NCI-H748 (cell line): Measurements from ENCODE around the gene RNPC3.

Source experiments
- DNase-seq: peaks from one replicate; lab custom pipeline; 2025; ENCODE audit not compliant: unreplicated experiment; lab: John Stamatoyannopoulos, UW

Gene RNPC3, protein sequence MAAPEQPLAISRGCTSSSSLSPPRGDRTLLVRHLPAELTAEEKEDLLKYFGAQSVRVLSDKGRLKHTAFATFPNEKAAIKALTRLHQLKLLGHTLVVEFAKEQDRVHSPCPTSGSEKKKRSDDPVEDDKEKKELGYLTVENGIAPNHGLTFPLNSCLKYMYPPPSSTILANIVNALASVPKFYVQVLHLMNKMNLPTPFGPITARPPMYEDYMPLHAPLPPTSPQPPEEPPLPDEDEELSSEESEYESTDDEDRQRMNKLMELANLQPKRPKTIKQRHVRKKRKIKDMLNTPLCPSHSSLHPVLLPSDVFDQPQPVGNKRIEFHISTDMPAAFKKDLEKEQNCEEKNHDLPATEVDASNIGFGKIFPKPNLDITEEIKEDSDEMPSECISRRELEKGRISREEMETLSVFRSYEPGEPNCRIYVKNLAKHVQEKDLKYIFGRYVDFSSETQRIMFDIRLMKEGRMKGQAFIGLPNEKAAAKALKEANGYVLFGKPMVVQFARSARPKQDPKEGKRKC

GRCh38 chr1:103525607-103526507 lies at the start of gene RNPC3:
RNPC3 (plus strand) TSS chr1:103525699; CDS start chr1:103526071, 372 bp downstream.
- peak; percentile 91 for DNase-seq

- DNase-seq, result no peak
These were observed 48.4 kb upstream of the RNPC3 start for GRCh38 chr1:103477101-103477500.

- DNase-seq, result no peak
These were observed 35.6 kb upstream of the RNPC3 start for GRCh38 chr1:103489935-103490334.

- no peak for DNase-seq
These were observed 33.4 kb upstream of the RNPC3 start for GRCh38 chr1:103492003-103492625.

- DNase-seq, result no peak
These were observed 29.4 kb upstream of the RNPC3 start for GRCh38 chr1:103496014-103496635.

DNA sequence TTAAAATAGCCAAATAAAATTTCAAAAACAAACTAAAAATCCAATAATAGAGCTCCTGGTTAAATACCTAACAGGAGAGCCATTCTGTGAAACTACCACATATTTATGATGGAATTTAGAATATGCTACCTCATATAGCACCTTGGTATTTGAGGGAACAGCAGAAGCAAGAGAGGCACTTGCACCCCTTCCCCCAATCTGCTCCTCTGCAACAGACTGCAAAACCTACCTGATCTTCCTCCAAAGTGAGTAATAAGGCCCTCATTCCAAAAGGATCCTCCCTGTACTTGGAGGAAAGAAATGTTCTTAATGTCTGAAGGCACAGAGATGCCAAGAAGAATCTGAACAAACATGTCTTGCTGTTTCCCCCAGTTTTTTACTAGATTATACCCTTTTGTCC lies 28.1 kb upstream of the RNPC3 start:
- DNase-seq, result no peak

- no peak for DNase-seq
These were observed 16.2 kb upstream of the RNPC3 start for GRCh38 chr1:103509250-103509649.

DNA sequence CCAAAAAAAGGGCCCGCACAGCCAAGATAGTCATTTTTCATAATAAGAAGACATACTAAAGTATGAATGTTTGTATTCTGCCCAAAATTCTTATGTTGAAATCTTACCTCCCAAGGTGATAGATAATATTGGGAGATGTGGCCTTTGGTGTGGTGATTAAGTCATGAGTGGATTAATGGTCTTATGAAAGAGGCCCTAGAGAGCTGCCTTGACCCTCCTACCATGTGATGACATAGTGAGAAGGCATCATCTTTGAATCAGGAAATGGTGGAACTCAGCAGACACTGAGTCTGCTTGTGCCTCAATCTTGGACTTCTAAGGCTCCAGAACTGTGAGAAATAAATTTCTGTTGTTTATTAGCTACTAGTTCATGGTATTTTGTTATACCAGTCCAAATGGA lies 11.8 kb upstream of the RNPC3 start:
- DNase-seq, result no peak

GRCh38 chr1:103514920-103515503 lies 10.5 kb upstream of the RNPC3 start:
- peak; percentile 48 for DNase-seq

DNA sequence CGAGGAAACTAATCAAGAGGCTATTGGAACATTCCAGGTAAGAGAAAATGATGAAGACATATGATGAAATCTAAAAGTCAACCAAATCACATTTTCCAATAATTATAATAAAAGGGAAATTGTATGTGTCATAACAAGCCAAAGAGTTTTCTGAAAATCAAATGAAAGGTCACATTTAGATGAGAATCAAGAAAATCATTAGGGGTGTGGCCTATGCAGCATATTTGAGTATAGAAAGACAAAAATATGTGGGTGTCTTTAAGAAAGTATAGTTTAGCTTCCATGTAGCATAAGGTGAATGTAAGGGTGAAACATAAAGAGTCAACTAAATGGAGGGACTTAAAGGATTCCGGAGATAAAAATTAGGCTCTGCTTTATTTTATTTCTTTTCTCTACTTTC lies 9.2 kb upstream of the RNPC3 start:
- DNase-seq, result no peak

- DNase-seq, result no peak
These were observed 8.8 kb upstream of the RNPC3 start for GRCh38 chr1:103516693-103517092.

GRCh38 chr1:103517380-103518047 lies 8.0 kb upstream of the RNPC3 start:
- no peak for DNase-seq

DNA sequence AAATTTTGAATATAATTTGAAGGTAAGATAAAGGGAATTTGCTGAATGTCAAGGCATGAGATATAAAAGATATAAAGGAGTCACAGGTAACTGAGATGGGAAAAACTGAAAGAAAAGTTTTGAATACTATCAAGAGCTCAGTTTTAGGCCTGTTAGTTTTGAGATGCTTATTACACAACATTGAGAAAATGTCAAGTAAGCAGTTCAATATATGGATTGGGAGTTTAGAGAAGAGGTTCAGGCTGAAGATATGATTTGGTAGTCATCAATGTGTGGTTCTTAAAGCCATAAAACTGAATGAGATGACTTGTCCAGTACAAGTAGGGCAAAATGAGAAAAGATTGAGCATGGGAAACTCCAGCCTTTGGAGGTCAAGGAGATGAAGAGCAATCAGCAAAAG lies 4.7 kb upstream of the RNPC3 start:
- no peak for DNase-seq

DNA sequence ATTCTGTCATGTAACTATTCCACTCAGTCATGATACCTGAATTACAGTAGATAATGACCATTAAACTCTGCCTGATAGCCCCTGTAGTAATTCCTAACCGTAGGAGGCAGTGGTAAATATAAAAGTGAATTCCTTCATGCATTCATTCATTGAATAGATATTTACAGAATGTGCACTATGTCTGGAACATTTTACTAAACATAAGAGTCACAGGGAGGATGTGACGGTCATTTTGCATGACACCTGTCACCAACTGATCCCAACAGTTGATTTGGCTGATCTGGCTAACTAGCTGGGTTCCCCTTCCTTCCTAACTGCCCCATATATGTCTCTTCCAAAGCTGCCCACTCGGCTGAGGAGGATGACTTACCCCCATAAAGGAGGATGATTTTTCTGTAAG lies 2.2 kb upstream of the RNPC3 start:
- DNase-seq, result no peak

DNA sequence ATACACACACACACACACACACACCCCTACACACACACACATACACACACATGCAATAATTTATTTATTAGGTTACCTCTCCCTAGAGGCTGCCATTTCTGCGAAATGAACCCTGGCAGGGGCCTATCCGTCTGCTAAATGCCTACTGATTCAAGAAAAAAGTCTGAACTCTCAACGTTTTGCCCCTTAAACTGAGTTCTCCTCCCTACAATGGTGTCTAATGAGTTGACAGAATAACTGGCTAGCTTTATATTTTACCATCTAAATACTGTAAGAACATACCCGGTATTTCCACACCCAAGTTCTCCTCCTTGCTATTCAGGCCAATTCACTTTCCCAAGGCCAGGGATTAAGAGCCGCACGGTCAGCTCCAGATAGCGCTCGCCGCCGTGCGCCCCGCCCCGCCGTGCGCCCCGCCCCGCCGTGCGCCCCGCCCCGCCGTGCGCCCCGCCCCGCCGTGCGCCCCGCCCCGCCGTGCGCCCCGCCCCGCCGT lies 339 bp upstream of the RNPC3 start:
- DNase-seq, result peak; percentile 68

- DNase-seq, result no peak
These were observed 1.8 kb downstream of the RNPC3 start for GRCh38 chr1:103527331-103527730.

- DNase-seq, result no peak
These were observed 4.2 kb downstream of the RNPC3 start for GRCh38 chr1:103529746-103530145.

DNA sequence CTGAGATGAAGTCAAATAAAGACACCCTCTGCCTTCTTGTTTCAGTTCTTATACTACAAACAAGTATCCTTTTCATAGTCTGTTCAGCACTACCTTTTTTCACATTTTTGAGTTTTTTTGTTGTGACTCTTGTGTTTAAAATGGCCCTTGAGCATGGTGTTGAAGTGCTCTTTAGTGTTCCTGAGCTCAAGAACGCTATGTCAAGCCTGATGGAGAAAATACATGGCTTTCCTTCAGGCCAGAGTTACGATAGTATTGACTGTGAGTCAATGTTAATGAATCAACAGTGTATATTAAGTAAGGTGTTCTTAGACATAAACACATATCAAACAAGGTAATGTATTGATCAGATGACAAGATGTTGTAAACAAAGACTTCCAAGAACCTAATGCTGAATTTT lies 12.7 kb downstream of the RNPC3 start:
- DNase-seq, result no peak

DNA sequence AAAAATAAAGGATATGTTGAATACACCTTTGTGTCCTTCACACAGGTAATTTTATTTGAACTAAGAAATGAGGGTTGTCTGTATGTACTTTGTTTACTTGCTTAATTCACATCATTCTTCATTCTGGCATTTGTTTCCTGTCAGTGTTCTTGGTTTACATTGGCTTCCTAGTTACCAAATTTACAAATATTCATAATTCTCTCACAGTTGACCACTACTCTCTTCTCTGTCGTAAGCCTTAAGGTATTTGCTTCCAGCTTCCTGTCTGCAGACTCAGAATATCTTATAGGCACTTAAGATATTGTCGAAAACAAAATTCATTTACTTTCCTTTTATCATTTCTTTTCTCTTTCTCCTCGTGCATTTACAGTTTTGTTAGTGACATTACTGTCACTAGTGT lies 15.9 kb downstream of the RNPC3 start:
- no peak for DNase-seq

DNA sequence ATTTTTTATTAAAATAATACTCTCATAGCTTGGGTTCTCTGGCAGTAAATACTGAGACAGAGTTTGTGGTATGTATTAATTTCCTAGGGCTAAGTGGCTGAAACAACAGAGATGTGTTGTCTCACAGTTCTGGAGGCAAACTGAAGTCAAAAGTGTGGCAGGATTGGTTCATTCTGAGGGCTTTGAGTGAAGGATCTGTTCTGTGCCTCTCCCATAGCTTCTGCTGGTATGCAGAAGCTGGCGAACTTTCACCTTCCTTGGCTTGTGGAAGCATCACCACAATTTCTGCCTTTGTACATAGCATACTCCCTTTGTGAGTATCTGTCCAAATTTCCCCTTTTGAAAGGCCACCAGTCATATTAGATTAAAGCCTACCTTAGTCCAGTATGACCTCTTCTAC lies 21.0 kb downstream of the RNPC3 start:
- DNase-seq, result no peak
